Activated CD4-positive, alpha-beta T cell treated with anti-CD3 and anti-CD28 coated beads, Interleukin-2, Interleukin-6, amounts not matched to agents 100 ng/mL and 50 ng/mL, durations not matched to agents 16 hours and 8 hours (primary cell): ENCODE data around the gene TRA2B.
A peak's percentile ranks its signal among the peaks of the same experiment; 100 is the strongest.

Experiments
- DNase-seq: peaks from one replicate; pipeline ENCODE4 v3.0.0-alpha.2; 2020

Gene TRA2B

GRCh38 chr3:185949515-185949914 is 11.7 kb upstream of the TRA2B start:
- DNase-seq, result no peak

DNA sequence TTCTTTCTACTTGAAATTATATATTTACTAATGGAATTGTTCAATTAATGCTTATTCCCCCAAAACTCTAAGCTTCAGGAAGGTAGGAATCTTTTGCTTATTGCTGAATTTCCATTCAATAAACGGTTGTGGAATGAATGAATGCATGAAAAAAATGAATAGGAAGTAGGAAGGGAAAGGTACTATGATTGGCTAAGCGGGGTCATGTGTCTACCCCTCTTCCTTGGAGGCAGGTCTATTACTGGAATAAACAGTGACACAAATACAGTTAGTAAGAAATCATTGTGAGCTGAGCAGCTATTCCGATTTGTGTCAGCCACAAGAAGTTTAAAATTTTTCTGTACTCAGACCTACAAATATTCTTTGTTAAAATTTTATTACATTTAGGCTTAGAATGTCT is 10.5 kb upstream of the TRA2B start:
- no peak for DNase-seq

DNA sequence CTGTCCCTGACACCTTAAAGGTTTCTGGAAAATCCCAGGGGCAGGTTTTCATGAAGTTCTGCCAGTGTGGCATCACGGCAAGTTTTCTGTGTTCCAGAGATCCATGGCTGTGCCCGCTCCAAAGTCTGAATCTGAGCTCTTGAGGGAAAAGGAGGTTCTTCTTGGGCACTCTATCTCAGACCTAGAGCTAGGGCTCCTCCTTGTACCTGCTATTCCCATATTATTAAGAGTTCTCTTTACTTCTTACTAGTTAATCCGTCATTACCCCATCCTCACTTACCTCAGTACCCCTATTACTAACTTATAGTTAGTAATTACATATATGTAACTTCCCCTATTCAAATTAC is 5.9 kb upstream of the TRA2B start:
- DNase-seq, result no peak

DNA sequence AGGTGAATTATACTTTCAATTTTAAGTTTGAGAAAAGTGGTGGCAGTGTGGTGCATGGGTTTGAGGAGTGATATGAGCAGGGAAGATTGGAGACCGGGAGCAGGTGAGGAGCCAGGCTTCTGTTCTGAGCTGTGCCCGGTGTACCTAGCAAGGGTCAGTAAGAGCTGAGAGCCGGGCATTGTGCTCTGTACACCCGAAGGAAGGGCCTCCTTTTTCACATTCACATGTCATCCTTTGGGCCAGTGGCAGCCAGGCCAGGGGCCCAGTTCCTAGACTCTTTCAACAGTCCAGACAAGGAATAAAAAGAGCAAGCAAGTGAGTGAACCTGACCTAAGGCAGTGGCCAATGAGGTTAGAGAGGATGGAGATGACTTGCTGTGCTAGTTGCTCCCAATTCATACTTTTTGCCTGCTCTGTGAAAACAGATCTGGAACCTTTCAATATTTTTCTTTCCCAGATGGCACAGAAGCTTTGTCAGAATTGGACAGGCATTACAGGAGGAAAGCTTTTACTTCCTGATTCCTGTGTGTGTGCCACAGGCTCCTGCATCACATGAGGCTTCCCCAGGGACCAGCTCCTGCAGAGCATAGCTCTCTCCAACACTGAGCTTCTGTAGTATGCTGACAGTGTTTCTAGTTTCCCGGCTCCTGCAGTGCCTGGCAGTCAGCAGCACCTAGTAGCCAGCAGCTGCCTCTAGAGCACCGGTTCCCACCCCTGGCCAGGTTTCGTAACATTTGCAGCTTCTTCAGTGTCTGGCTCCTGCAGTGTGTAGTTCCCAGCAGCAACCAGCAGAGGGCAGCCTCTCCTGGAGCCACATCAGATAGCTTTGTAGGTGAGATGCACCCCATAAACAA is 5.3 kb upstream of the TRA2B start:
- DNase-seq, result peak; percentile 92

DNA sequence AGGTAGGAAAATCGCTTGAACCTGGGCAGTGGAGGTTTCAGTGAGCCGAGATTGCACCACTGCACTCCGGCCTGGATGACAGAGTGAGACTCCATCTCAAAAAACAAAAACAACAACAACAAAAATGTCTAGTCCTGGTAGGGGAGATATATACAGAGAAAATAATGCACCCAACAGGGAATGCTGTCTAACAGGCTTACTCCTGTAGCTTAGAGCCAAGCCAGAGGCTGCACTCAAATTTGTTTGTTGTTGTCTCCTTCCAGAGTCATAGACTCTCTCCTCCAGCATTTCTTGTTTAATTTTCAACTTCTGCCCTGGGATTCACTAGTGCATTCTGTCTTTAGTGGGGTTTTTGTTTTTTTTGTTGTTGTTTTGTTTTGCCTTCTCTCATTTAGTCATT is 4.6 kb upstream of the TRA2B start:
- DNase-seq, result no peak

DNA sequence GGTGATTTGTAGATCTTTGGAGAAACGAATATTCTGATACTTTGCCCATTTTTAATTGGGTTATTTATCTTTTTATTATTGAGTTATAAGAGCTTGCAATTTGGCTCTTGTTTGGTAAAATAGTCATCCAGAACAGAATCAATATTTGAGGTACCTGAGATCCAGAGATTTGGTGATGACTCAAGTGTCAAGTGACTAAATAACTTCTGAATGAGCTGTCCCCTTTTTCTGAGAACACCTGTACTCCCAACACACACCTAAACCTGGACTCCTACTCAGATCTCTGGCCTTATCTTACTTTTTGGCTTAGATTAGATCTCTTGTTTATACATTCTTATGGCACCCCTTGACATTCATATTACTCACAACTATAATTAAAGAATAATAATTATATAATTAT is 3.1 kb upstream of the TRA2B start:
- no peak for DNase-seq

DNA sequence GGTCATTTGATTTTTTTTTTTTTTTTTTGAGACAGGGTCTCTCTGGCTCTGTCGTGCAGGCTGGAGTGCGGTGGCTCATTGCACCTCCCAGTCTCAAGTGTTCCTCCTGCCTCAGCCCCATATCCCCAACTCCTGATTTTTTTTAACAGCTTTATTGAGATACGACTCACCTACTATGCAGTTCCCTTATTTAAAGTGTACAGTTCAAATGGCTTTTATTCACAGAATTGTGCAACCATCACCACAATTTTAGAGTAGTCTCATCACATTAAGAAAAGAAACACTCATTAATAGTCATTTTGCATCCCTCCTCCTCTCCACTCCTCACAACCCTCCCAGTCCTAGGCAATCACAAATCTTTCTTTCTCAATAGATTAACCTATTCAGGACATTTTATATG is 1.9 kb upstream of the TRA2B start:
- no peak for DNase-seq

- peak; percentile 92 for DNase-seq
These were observed 763 bp downstream of the TRA2B start for GRCh38 chr3:185936814-185937688.

GRCh38 chr3:185936273-185936629 is 1.6 kb downstream of the TRA2B start:
- DNase-seq, result no peak

GRCh38 chr3:185935465-185936272 is 2.1 kb downstream of the TRA2B start:
- DNase-seq, result no peak

DNA sequence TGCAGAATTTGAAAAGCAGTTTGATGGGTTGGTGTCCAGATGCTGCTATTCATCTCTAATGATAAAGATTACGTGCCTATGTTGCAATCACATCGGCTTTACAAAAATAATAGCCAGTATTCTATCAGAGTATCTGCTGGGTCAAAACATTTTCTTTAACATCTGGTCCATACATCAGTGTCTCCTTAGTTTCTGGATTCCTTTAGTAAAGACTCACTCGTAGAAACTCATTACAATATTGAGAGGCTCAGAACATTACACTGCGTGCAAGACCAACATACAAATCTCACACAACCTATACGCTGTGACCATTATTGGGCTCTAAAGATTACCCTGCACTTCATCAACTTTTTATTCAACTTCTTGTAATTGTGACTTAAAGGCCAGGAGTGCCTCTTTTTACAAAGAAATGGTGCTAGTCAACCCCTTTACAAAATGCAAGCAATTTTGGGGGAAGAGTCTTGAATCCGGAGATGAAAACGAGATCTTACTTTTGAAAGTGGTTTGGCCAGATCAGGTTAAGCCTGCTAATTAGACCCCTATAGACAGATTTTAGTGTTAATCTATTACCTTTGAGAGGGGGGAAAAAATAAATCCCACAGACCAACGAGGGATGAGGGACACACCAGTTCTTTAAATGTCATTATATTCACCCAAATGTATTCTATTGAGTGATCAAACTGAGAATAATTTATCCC is 2.9 kb downstream of the TRA2B start:
- DNase-seq, result no peak

- no peak for DNase-seq
These were observed 3.6 kb downstream of the TRA2B start for GRCh38 chr3:185934174-185934557.

GRCh38 chr3:185933374-185934173 is 4.2 kb downstream of the TRA2B start:
- DNase-seq, result no peak

- DNase-seq, result no peak
These were observed 5.8 kb downstream of the TRA2B start for GRCh38 chr3:185931777-185932612.

GRCh38 chr3:185930393-185931107 is 7.3 kb downstream of the TRA2B start:
- no peak for DNase-seq

GRCh38 chr3:185929192-185930151 is 8.3 kb downstream of the TRA2B start:
- no peak for DNase-seq

GRCh38 chr3:185928496-185928895 is 9.3 kb downstream of the TRA2B start:
- DNase-seq, result no peak

GRCh38 chr3:185927501-185928200 is 10.2 kb downstream of the TRA2B start:
- DNase-seq, result no peak
